ENCODE results near the gene PCDHGA5.
A peak's percentile ranks its signal among the peaks of the same experiment; 100 is the strongest.

Gene PCDHGA5

DNA sequence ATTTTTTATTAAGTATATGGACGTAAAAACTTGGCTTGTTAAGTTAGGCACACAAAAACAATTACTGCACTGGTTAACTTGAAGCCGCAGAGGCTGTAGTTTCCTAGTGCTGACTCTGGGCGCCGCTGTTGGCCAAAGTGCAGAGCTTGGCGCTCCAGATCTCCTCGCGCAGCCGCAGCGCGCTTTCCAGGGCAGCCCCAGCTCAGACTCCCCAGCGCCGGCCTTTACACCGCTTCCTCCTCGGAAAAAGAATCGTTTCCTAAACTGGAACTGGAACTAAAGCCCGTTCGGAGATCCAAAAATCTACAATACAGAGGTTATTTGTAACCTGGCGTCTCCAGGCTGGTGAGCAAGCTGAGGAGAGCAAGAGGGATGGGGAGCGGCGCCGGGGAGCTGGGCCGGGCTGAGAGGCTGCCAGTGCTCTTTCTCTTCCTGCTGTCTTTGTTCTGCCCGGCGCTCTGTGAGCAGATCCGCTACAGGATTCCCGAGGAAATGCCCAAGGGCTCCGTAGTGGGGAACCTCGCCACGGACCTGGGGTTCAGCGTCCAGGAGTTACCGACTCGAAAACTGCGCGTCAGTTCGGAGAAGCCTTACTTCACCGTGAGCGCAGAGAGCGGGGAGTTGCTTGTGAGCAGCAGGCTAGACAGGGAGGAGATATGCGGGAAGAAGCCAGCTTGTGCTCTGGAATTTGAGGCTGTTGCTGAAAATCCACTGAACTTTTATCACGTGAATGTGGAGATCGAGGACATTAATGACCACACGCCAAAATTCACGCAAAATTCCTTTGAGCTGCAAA is 34.0 kb downstream of the PCDHGA5 start, which contains the start of gene PCDHGB5:
Gene PCDHGB5 (plus strand): TSS at position 192 of the 796 bp plus-strand sequence. CDS start 181 bp downstream, at position 373.
- peak within 1 kb of the TSS; percentile 57 for H3K4me3 ChIP-seq (ENCODE audit: low read depth, low read length)
- TF ChIP-seq, protein P1, sequence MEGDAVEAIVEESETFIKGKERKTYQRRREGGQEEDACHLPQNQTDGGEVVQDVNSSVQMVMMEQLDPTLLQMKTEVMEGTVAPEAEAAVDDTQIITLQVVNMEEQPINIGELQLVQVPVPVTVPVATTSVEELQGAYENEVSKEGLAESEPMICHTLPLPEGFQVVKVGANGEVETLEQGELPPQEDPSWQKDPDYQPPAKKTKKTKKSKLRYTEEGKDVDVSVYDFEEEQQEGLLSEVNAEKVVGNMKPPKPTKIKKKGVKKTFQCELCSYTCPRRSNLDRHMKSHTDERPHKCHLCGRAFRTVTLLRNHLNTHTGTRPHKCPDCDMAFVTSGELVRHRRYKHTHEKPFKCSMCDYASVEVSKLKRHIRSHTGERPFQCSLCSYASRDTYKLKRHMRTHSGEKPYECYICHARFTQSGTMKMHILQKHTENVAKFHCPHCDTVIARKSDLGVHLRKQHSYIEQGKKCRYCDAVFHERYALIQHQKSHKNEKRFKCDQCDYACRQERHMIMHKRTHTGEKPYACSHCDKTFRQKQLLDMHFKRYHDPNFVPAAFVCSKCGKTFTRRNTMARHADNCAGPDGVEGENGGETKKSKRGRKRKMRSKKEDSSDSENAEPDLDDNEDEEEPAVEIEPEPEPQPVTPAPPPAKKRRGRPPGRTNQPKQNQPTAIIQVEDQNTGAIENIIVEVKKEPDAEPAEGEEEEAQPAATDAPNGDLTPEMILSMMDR (IDR thresholded peaks at IDR 0.05; ENCODE audit: low read depth, low read length): peak; percentile 58
- peak; percentile 63 for DNase-seq (ENCODE audit: low read depth)

DNA sequence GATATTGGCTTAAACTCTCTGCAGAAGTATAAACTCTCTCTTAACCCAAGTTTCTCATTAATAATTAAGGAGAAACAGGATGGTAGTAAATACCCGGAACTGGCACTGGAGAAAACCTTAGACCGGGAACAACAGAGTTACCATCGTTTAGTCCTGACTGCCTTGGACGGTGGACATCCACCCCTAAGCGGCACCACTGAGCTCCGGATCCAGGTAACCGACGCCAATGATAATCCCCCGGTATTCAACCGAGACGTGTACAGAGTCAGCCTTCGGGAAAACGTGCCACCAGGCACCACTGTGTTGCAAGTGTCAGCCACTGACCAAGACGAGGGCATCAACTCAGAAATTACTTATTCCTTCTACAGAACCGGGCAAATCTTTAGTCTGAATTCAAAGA is 34.6 kb downstream of the PCDHGA5 start:
- no peak overlapping the region for H3K4me3 ChIP-seq (ENCODE audit: low read depth, low read length)
- TF ChIP-seq MYC (IDR thresholded peaks at IDR 0.05; ENCODE audit: low read depth, low read length) (no peak), POLR2A (IDR thresholded peaks at IDR 0.05; ENCODE audit: extremely low read depth, insufficient read length) (no peak)
- no peak for DNase-seq (ENCODE audit: low read depth)

DNA sequence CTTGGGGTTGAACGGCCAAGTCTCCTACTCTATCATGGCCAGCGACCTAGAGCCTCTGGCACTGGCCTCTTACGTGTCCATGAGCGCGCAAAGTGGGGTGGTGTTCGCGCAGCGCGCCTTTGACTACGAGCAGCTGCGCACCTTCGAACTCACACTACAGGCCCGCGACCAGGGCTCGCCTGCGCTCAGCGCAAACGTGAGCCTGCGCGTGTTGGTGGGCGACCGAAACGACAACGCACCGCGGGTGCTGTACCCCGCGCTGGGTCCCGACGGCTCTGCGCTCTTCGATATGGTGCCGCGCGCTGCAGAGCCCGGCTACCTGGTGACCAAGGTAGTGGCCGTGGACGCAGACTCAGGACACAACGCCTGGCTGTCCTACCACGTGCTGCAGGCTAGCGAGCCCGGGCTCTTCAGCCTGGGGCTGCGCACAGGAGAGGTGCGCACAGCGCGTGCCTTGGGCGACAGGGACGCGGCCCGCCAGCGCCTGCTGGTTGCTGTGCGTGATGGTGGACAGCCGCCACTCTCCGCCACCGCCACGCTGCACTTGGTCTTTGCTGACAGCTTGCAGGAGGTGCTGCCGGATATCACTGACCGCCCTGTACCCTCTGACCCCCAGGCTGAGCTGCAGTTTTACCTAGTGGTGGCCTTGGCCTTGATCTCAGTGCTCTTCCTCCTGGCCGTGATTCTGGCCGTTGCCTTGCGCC is 35.7 kb downstream of the PCDHGA5 start:
- H3K4me3 ChIP-seq (ENCODE audit: low read depth, low read length): no peak overlapping the region
- TF ChIP-seq, protein P1 (IDR thresholded peaks at IDR 0.05; ENCODE audit: low read depth, low read length): no peak
- TF ChIP-seq POLR2A (IDR thresholded peaks at IDR 0.05; ENCODE audit: extremely low read depth, insufficient read length): no peak
- no peak for TF ChIP-seq MYC (IDR thresholded peaks at IDR 0.05; ENCODE audit: low read depth, low read length)
- TF ChIP-seq, protein P2, sequence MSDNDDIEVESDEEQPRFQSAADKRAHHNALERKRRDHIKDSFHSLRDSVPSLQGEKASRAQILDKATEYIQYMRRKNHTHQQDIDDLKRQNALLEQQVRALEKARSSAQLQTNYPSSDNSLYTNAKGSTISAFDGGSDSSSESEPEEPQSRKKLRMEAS (IDR thresholded peaks at IDR 0.05; ENCODE audit: low read depth, low read length): no peak
- DNase-seq (ENCODE audit: low read depth): no peak

DNA sequence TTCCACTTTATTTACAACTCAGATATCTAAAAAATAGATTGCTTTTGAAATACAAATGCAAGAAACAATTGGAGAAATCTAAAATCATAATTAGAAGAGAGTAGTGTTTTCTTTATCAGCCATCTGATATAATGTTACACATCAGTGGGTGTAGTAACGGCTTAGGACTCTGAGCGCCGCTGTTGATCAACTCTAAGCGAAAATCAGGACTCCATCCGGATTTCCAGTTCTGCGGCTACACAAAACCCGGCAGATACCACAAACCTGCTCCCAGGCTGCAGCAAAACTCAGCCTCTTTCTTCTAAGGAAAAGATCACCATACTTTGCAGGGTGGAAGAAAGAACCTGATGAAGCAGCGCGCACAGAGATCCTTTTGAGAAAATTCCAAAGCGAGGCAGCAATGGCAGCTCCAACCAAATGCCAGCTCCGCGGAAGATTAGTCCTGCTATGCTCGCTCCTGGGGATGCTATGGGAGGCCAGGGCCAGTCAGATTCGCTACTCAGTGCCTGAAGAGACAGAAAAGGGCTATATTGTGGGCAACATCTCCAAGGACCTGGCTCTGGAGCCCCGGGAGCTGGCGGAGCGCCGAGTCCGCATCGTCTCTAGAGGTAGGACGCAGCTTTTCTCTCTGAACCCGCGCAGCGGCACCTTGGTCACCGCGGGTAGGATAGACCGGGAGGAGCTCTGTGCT is 38.7 kb downstream of the PCDHGA5 start, which contains the start of gene PCDHGA9:
Gene PCDHGA9 (plus strand): TSS at position 226 of the 691 bp plus-strand sequence. CDS start 175 bp downstream, at position 401.
- no peak for DNase-seq (ENCODE audit: low read depth)
- no peak within 1 kb of the TSS for H3K4me3 ChIP-seq (ENCODE audit: low read depth, low read length)
- TF ChIP-seq, protein P2 (IDR thresholded peaks at IDR 0.05; ENCODE audit: low read depth, low read length): no peak
- TF ChIP-seq, protein P1 (IDR thresholded peaks at IDR 0.05; ENCODE audit: low read depth, low read length): peak; percentile 11

DNA sequence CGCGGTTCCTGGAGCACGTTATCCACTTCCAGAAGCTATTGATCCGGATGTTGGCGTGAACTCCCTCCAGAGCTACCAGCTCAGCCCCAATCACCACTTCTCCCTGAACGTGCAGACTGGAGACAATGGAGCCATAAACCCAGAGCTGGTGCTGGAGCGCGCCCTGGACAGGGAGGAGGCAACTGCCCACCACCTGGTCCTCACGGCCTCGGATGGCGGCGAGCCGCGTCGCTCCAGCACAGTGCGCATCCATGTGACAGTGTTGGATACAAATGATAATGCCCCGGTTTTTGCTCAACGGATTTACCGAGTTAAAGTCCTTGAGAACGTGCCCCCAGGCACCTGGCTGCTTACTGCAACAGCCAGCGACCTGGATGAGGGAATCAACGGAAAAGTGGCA is 39.4 kb downstream of the PCDHGA5 start:
- DNase-seq (ENCODE audit: low read depth): no peak
- TF ChIP-seq, protein P1 (IDR thresholded peaks at IDR 0.05; ENCODE audit: low read depth, low read length): no peak
- TF ChIP-seq POLR2A (IDR thresholded peaks at IDR 0.05; ENCODE audit: extremely low read depth, insufficient read length) (no peak), MYC (IDR thresholded peaks at IDR 0.05; ENCODE audit: low read depth, low read length) (no peak)
- TF ChIP-seq, protein P2 (IDR thresholded peaks at IDR 0.05; ENCODE audit: low read depth, low read length): no peak
- H3K4me3 ChIP-seq (ENCODE audit: low read depth, low read length): no peak overlapping the region

Measured in NB4 (cell line).